SK-N-SH (cell line): ENCODE data around the gene VCY. TPM values are rescaled to one million over a fixed set of nuclear protein-coding genes. Genes with fewer than 3 reads are reported as not detected.
"Not testable (repeated sequence)": the region's sequence is repeated elsewhere in the genome, so short reads cannot be mapped to it uniquely, and the experiment has no call there.

Experiments
- CTCF ChIA-PET: fragments of 300-600, 350-600 bp; formaldehyde crosslinking; extraction: SDS; loops from one replicate; lab custom pipeline; 2021; lab: Yijun Ruan, JAX
- POLR2A ChIA-PET: fragments of 350-600 bp; sonication (Branson Sonifier 250); formaldehyde crosslinking; extraction: SDS; loops from one replicate; lab custom pipeline; 2020; ENCODE audit warnings: antibody characterized with exemption, inconsistent platforms; lab: Yijun Ruan, JAX
- DNase-seq: peaks from one replicate; pipeline ENCODE4 v3.0.0; 2012
- H2AFZ ChIP-seq: fragments of 200-600 bp; sonication (generic); 2 replicates; pipeline ENCODE4 v1.8.1; 2016; ENCODE audit warnings: antibody characterized with exemption, mild to moderate bottlenecking, low read depth
- H3F3A ChIP-seq: fragments of 200-600 bp; sonication (generic); replicated peaks from 2 replicates; pipeline ENCODE3; 2016; ENCODE audit warnings: antibody characterized with exemption, mild to moderate bottlenecking; ENCODE audit not compliant: insufficient read depth
- H3K27ac ChIP-seq, 2 experiments: fragments of 200-500 bp in 1 of 2; fragments of 200-600 bp in 1 of 2; sonication (Bioruptor generic) in 1 of 2; sonication (generic), shearing (Covaris generic) in 1 of 2; 2 replicates each; pipeline versions ENCODE4 v1.5.1 to v1.6.1; 2014 to 2016; ENCODE audit warnings: low read depth in 2 of 2, inconsistent platforms in 1 of 2, low read length in 1 of 2, mild to moderate bottlenecking in 1 of 2, mixed read lengths in 1 of 2
- H3K27me3 ChIP-seq: fragments of 200-600 bp; sonication (generic), shearing (Covaris generic); 2 replicates; pipeline ENCODE4 v1.6.1; 2016; ENCODE audit warnings: mixed run types; ENCODE audit not compliant: insufficient read depth
- H3K36me3 ChIP-seq, 2 experiments: fragments of 200-500 bp in 1 of 2; fragments of 200-600 bp in 1 of 2; sonication (Bioruptor generic) in 1 of 2; sonication (generic) in 1 of 2; replicated peaks in 1 of 2; 2 replicates each; pipeline versions ENCODE3 to v1.5.1; 2014 to 2016; ENCODE audit warnings: low read length in 1 of 2, mild to moderate bottlenecking in 1 of 2; ENCODE audit not compliant: insufficient read depth in 2 of 2, control insufficient read depth in 1 of 2
- H3K4me1 ChIP-seq, 2 experiments: fragments of 200-500 bp in 1 of 2; fragments of 200-600 bp in 1 of 2; sonication (Bioruptor generic) in 1 of 2; sonication (generic), shearing (Covaris generic) in 1 of 2; 2 replicates each; pipeline versions ENCODE4 v1.5.1 to v1.6.1; 2014 to 2016; ENCODE audit warnings: low read depth in 1 of 2, low read length in 1 of 2, mixed run types in 1 of 2; ENCODE audit not compliant: insufficient read depth in 2 of 2, control insufficient read depth in 1 of 2
- H3K4me2 ChIP-seq: fragments of 200-600 bp; sonication (generic), shearing (Covaris generic); 2 replicates; pipeline ENCODE4 v1.6.1; 2017; ENCODE audit warnings: mixed run types
- H3K4me3 ChIP-seq, 2 experiments: fragments of 200-500 bp in 1 of 2; fragments of 200-600 bp in 1 of 2; sonication (Bioruptor generic) in 1 of 2; sonication (generic), shearing (Covaris generic) in 1 of 2; 2 replicates each; pipeline versions ENCODE4 v1.5.1 to v1.8.1; 2014 to 2016; ENCODE audit warnings: low read depth in 2 of 2, inconsistent platforms in 1 of 2, low read length in 1 of 2, mild to moderate bottlenecking in 1 of 2, mixed read lengths in 1 of 2, moderate library complexity in 1 of 2
- H3K79me2 ChIP-seq: fragments of 200-600 bp; sonication (generic); 2 replicates; pipeline ENCODE4 v1.8.1; 2017; ENCODE audit warnings: mild to moderate bottlenecking; ENCODE audit not compliant: insufficient read depth
- H3K9ac ChIP-seq: fragments of 200-600 bp; sonication (generic); 2 replicates; pipeline ENCODE4 v1.6.1; 2017; ENCODE audit warnings: mixed run types
- H3K9me2 ChIP-seq: fragments of 200-600 bp; sonication (generic); 2 replicates; pipeline ENCODE4 v1.6.1; 2017; ENCODE audit warnings: mixed run types
- H3K9me3 ChIP-seq: fragments of 200-600 bp; sonication (generic); 2 replicates; pipeline ENCODE4 v1.6.1; 2017; ENCODE audit warnings: mixed run types, mild to moderate bottlenecking, moderate library complexity
- H4K20me1 ChIP-seq: fragments of 200-600 bp; sonication (generic); 2 replicates; pipeline ENCODE4 v1.6.1; 2017; ENCODE audit warnings: mild to moderate bottlenecking, mixed run types; ENCODE audit not compliant: insufficient read depth
- WGBS: methylation state at CpG from one replicate; pipeline ENCODE4 v1.1.6; 2017; ENCODE audit warnings: low lambda C conversion rate; 5-methylcytosine and 5-hydroxymethylcytosine counted together
- polyA plus RNA-seq, 3 experiments: library from polyadenylated mRNA; depleted of rRNA; stranded (reverse); fragments of >200 nt; gene quantifications; 2 replicates each; pipeline ENCODE4 v1.2.3, GENCODE V29; 2012

The VCY gene
- not detected in 2 replicates for polyA plus RNA-seq (2012; rRNA removed)
- polyA plus RNA-seq (2012; cell fraction: cytosol; rRNA removed): not detected in 2 replicates
- not detected in 2 replicates for polyA plus RNA-seq (2012; cell fraction: nucleus; rRNA removed)

DNA sequence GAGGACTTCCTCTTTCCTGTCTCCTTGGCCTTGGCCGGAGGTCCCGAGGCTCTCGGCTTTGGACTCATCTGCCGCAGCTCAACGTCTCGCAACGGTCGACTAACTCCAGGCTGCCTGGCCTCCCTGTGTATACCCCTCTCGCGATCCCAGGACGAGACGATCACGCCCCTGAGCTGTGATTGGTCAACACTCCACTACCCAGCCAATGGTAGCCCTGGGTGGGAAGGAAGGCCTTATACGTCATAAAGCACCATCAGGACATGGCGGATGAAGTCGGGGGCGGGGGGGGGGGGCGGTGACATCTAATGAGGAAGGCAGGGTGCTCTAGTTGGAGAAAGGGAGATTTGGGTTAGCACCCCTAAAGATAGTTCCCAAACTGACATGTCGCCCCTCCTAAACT, at the start of gene VCY:
VCY (minus strand) TSS at position 101 of the 400 bp plus-strand sequence; CDS start at position 68, 33 bp downstream.
- H2AFZ ChIP-seq, H3K4me3 ChIP-seq, H3K27me3 ChIP-seq, POLR2A ChIA-PET, H3K4me1 ChIP-seq, H3F3A ChIP-seq, H3K36me3 ChIP-seq, H3K9me2 ChIP-seq, H3K9me3 ChIP-seq, DNase-seq, H3K27ac ChIP-seq, H3K4me2 ChIP-seq, H3K79me2 ChIP-seq, H4K20me1 ChIP-seq, H3K9ac ChIP-seq, CTCF ChIA-PET: not testable (repeated sequence)
- no CpG with 5 or more reads among the region's 19 CpGs for WGBS

DNA sequence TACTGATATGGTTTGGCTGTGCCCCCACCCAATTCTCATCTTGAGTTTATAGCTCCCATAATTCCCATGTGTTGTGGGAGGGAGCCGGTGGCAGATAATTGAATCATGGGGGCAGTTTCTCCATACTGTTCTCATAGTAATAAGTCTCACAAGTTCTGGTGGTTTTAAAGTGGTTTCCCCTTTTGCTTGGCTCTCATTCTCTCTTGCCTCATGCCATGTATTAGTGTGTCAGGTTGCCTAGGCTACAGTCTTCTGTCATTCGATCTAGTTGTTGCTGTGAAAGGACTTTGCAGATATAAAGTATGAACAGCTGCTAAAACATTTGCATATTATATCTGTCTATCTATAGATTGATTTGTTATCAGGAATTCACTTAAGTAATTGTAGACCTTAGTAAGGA, 44.1 kb upstream of the VCY start:
- H2AFZ ChIP-seq, H3K27ac ChIP-seq, H3K27me3 ChIP-seq, CTCF ChIA-PET, H3K9me3 ChIP-seq, H3F3A ChIP-seq, H3K4me1 ChIP-seq, H3K79me2 ChIP-seq, H4K20me1 ChIP-seq, H3K4me3 ChIP-seq, DNase-seq, POLR2A ChIA-PET, H3K9me2 ChIP-seq, H3K4me2 ChIP-seq, H3K36me3 ChIP-seq, H3K9ac ChIP-seq: not testable (repeated sequence)
- WGBS: no CpG with 5 or more reads among the region's 2 CpGs

DNA sequence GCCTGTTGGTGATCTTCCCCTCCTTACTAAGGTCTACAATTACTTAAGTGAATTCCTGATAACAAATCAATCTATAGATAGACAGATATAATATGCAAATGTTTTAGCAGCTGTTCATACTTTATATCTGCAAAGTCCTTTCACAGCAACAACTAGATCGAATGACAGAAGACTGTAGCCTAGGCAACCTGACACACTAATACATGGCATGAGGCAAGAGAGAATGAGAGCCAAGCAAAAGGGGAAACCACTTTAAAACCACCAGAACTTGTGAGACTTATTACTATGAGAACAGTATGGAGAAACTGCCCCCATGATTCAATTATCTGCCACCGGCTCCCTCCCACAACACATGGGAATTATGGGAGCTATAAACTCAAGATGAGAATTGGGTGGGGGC, 25.6 kb upstream of the VCY start:
- POLR2A ChIA-PET, H3F3A ChIP-seq, H3K9ac ChIP-seq, H3K9me2 ChIP-seq, H3K79me2 ChIP-seq, H2AFZ ChIP-seq, H4K20me1 ChIP-seq, DNase-seq, H3K4me3 ChIP-seq, H3K27ac ChIP-seq, H3K36me3 ChIP-seq, H3K27me3 ChIP-seq, H3K4me2 ChIP-seq, H3K4me1 ChIP-seq, H3K9me3 ChIP-seq, CTCF ChIA-PET: not testable (repeated sequence)
- no CpG with 5 or more reads among the region's 2 CpGs for WGBS

DNA sequence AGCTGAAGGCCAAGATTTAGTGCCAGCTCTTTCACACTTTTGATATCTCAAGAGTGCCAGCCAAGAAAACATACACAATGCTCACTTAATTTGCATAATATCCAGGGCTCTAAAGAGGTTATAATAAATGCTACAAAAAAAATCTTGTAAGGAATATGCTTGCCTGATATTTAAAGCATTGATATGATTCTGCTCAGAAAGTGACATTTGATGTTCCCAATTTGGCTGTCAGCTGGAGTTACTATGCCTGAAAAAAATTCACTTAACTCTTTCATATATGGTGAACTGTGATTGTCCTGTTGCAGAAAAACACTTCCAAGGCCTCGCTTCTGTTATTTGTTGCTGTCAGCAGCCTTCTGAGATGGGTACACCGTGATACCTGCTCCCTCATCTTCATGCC, 43.9 kb downstream of the VCY start:
- H3K36me3 ChIP-seq, CTCF ChIA-PET, H2AFZ ChIP-seq, H3K9ac ChIP-seq, H3K27me3 ChIP-seq, H3K4me1 ChIP-seq, H4K20me1 ChIP-seq, H3K27ac ChIP-seq, H3K79me2 ChIP-seq, H3K4me3 ChIP-seq, H3K4me2 ChIP-seq, H3K9me3 ChIP-seq, H3F3A ChIP-seq, POLR2A ChIA-PET, DNase-seq, H3K9me2 ChIP-seq: not testable (repeated sequence)
- no CpG with 5 or more reads among the region's 2 CpGs for WGBS

Other genes starting within 250 kb of the VCY start
- gene VCY1B, start 69.8 kb upstream of the VCY start, polyA plus RNA-seq (2012; rRNA removed): not detected in 2 replicates